ENCODE results near the gene TRIM62.

TRIM62 gene

GRCh38 chr1:33162141-33162540 lies 19.7 kb downstream of the TRIM62 start:
- H3K4me3 ChIP-seq (ENCODE audit: low read depth, low read length) = no peak overlapping the region

- H3K4me3 ChIP-seq (ENCODE audit: low read depth, low read length) = no peak overlapping the region
Measured at GRCh38 chr1:33161061-33161681, 20.7 kb downstream of the TRIM62 start.

- no peak overlapping the region for H3K4me3 ChIP-seq (ENCODE audit: low read depth, low read length)
Measured at GRCh38 chr1:33159577-33159976, 22.3 kb downstream of the TRIM62 start.

GRCh38 chr1:33158366-33158765 lies 23.5 kb downstream of the TRIM62 start:
- H3K4me3 ChIP-seq (ENCODE audit: low read depth, low read length) = no peak overlapping the region

GRCh38 chr1:33157131-33157530 lies 24.7 kb downstream of the TRIM62 start:
- no peak overlapping the region for H3K4me3 ChIP-seq (ENCODE audit: low read depth, low read length)

GRCh38 chr1:33155877-33156538 lies 25.8 kb downstream of the TRIM62 start:
- H3K4me3 ChIP-seq (ENCODE audit: low read depth, low read length) = no peak overlapping the region

GRCh38 chr1:33153650-33154049 lies 28.2 kb downstream of the TRIM62 start:
- no peak overlapping the region for H3K4me3 ChIP-seq (ENCODE audit: low read depth, low read length)

- no peak overlapping the region for H3K4me3 ChIP-seq (ENCODE audit: low read depth, low read length)
Measured at GRCh38 chr1:33152685-33153432, 29.0 kb downstream of the TRIM62 start.

- no peak overlapping the region for H3K4me3 ChIP-seq (ENCODE audit: low read depth, low read length)
Measured at GRCh38 chr1:33151116-33151515, 30.7 kb downstream of the TRIM62 start.

- H3K4me3 ChIP-seq (ENCODE audit: low read depth, low read length) = no peak overlapping the region
Measured at GRCh38 chr1:33150522-33150921, 31.3 kb downstream of the TRIM62 start.

GRCh38 chr1:33149453-33150190 lies 32.2 kb downstream of the TRIM62 start:
- H3K4me3 ChIP-seq (ENCODE audit: low read depth, low read length) = no peak overlapping the region

GRCh38 chr1:33148615-33149014 lies 33.2 kb downstream of the TRIM62 start:
- H3K4me3 ChIP-seq (ENCODE audit: low read depth, low read length) = no peak overlapping the region

GRCh38 chr1:33147997-33148314 lies 33.9 kb downstream of the TRIM62 start:
- H3K4me3 ChIP-seq (ENCODE audit: low read depth, low read length) = no peak overlapping the region

GRCh38 chr1:33147275-33147996 lies 34.4 kb downstream of the TRIM62 start:
- H3K4me3 ChIP-seq (ENCODE audit: low read depth, low read length) = no peak overlapping the region

- H3K4me3 ChIP-seq (ENCODE audit: low read depth, low read length) = no peak overlapping the region
Measured at GRCh38 chr1:33146003-33146402, 35.8 kb downstream of the TRIM62 start.

GRCh38 chr1:33143698-33144097 lies 38.1 kb downstream of the TRIM62 start:
- H3K4me3 ChIP-seq (ENCODE audit: low read depth, low read length) = no peak overlapping the region

- H3K4me3 ChIP-seq (ENCODE audit: low read depth, low read length) = no peak overlapping the region
Measured at GRCh38 chr1:33143176-33143575, 38.7 kb downstream of the TRIM62 start.

- no peak overlapping the region for H3K4me3 ChIP-seq (ENCODE audit: low read depth, low read length)
Measured at GRCh38 chr1:33142483-33143064, 39.3 kb downstream of the TRIM62 start.

- H3K4me3 ChIP-seq (ENCODE audit: low read depth, low read length) = no peak overlapping the region
Measured at GRCh38 chr1:33141781-33142180, 40.1 kb downstream of the TRIM62 start.

GRCh38 chr1:33141216-33141615 lies 40.6 kb downstream of the TRIM62 start:
- H3K4me3 ChIP-seq (ENCODE audit: low read depth, low read length) = no peak overlapping the region
